Measurements from ENCODE around the gene KDM5B.

DNA sequence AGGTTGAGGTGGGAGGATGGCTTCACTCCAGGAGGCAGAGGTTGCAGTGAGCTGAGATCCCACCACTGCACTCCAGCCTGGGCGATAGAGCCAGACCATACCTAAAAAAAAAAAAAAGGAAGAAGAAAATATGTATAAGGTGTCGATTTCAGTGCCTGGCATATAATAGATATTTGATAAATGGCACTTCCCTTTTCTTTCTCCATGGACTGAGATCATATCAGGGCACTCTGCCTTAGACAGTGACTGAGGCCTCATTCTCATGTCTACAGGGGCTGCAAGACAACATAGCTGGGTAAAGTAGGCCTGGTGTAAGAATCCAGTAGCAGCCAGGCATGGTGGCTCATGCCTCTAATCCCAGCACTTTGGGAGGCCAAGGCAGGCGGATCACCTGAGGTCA, 23.7 kb upstream of the KDM5B start:
- TF ChIP-seq CTCF (tag by site-specific recombination; IDR thresholded peaks at IDR 0.05): no peak
- TF ChIP-seq, protein P1, sequence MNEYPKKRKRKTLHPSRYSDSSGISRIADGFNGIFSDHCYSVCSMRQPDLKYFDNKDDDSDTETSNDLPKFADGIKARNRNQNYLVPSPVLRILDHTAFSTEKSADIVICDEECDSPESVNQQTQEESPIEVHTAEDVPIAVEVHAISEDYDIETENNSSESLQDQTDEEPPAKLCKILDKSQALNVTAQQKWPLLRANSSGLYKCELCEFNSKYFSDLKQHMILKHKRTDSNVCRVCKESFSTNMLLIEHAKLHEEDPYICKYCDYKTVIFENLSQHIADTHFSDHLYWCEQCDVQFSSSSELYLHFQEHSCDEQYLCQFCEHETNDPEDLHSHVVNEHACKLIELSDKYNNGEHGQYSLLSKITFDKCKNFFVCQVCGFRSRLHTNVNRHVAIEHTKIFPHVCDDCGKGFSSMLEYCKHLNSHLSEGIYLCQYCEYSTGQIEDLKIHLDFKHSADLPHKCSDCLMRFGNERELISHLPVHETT (tag by site-specific recombination; IDR thresholded peaks at IDR 0.05): no peak

Data from HEK293 (cell line).